ENCODE measurements around the gene KIAA0408.
"Not testable (repeated sequence)": the region's sequence is repeated elsewhere in the genome, so short reads cannot be mapped to it uniquely, and the experiment has no call there.

KIAA0408 gene

GRCh38 chr6:127462376-127462775 lies 3.2 kb upstream of the KIAA0408 start:
- DNase-seq: no peak

- no peak for DNase-seq
Measured at GRCh38 chr6:127460465-127460864, 1.3 kb upstream of the KIAA0408 start.

GRCh38 chr6:127458817-127459216 lies 372 bp downstream of the KIAA0408 start:
- DNase-seq: no peak

GRCh38 chr6:127458222-127458621 lies 967 bp downstream of the KIAA0408 start:
- DNase-seq: no peak

GRCh38 chr6:127457456-127458064 lies 1.6 kb downstream of the KIAA0408 start:
- no peak for DNase-seq

- DNase-seq: no peak
Measured at GRCh38 chr6:127456465-127456864, 2.7 kb downstream of the KIAA0408 start.

- DNase-seq: no peak
Measured at GRCh38 chr6:127453845-127454619, 5.2 kb downstream of the KIAA0408 start.

- DNase-seq: no peak
Measured at GRCh38 chr6:127452803-127453202, 6.4 kb downstream of the KIAA0408 start.

GRCh38 chr6:127451388-127451787 lies 7.8 kb downstream of the KIAA0408 start:
- DNase-seq: no peak

GRCh38 chr6:127447780-127448179 lies 11.4 kb downstream of the KIAA0408 start:
- DNase-seq: no peak

GRCh38 chr6:127446356-127446755 lies 12.8 kb downstream of the KIAA0408 start:
- DNase-seq: no peak

- no peak for DNase-seq
Measured at GRCh38 chr6:127441881-127442280, 17.3 kb downstream of the KIAA0408 start.

- no peak for DNase-seq
Measured at GRCh38 chr6:127439718-127440117, 19.5 kb downstream of the KIAA0408 start.

- no peak for DNase-seq
Measured at GRCh38 chr6:127436578-127437110, 22.5 kb downstream of the KIAA0408 start.

- DNase-seq: no peak
Measured at GRCh38 chr6:127435626-127436220, 23.5 kb downstream of the KIAA0408 start.

- DNase-seq: no peak
Measured at GRCh38 chr6:127434651-127435050, 24.5 kb downstream of the KIAA0408 start.

GRCh38 chr6:127428562-127428961 lies 30.6 kb downstream of the KIAA0408 start:
- not testable (repeated sequence) for DNase-seq

GRCh38 chr6:127423921-127424320 lies 35.3 kb downstream of the KIAA0408 start:
- DNase-seq: no peak

GRCh38 chr6:127421164-127421563 lies 38.0 kb downstream of the KIAA0408 start:
- not testable (repeated sequence) for DNase-seq

- DNase-seq: peak; percentile 34
Measured at GRCh38 chr6:127420556-127420955, 38.6 kb downstream of the KIAA0408 start.

- DNase-seq: no peak
Measured at GRCh38 chr6:127415096-127415495, 44.1 kb downstream of the KIAA0408 start.

GRCh38 chr6:127413123-127413522 lies 46.1 kb downstream of the KIAA0408 start:
- DNase-seq: not testable (repeated sequence)

- not testable (repeated sequence) for DNase-seq
Measured at GRCh38 chr6:127412016-127412415, 47.2 kb downstream of the KIAA0408 start.
